Erythroblast (primary cell): ENCODE data around the gene MRPL28.

Source experiments
- GATA1 ChIP-seq: IDR thresholded peaks from 2 replicates; pipeline ENCODE4 v1.6.1; 2011; ENCODE audit warnings: low read depth, mild to moderate bottlenecking, control low read depth, low read length, moderate library complexity
- POLR2A ChIP-seq: IDR thresholded peaks from 2 replicates; pipeline ENCODE4 v1.6.1; 2011; ENCODE audit warnings: mild to moderate bottlenecking, low read length

- TF ChIP-seq POLR2A (no peak), GATA1 (no peak)
Measured at GRCh38 chr16:318628-319027, 51.7 kb downstream of the MRPL28 start.
